Esophagus muscularis mucosa (tissue), 4 donors: ENCODE results near the gene DAPK3. TPM values are rescaled to one million over a fixed set of nuclear protein-coding genes. Genes with fewer than 3 reads are reported as not detected.

Experiments
- small RNA-seq, 3 donors: library from RNA; depleted of rRNA; stranded (forward); fragments of <200 nt; gene quantifications; one replicate each; pipeline ENCODE3, GENCODE V24; 2016
- total RNA-seq, 4 donors: library from RNA; depleted of rRNA; stranded (reverse); fragments of >200 nt; gene quantifications; one replicate each; pipeline versions ENCODE4 v1.1.0 to v1.2.1, GENCODE V29; 2016

The DAPK3 gene
- total RNA-seq, 4 donors from 2014 or later = 140 to 226 (median 212) TPM

Small RNA genes within 50 kb of the gene (small RNA-seq; reads per million reads assigned to genes)
- gene RN7SL202P = 0 reads per million in 3 donors
- gene SNORD37 = 6.8 to 8.5 (median 7.2) reads per million in 3 donors

Other genes starting within 250 kb of the DAPK3 start
- gene APBA3, start 209.4 kb downstream of the DAPK3 start, total RNA-seq = 10 to 100 TPM; 13.7 to 40.5 (median 24.4) TPM
- 10 to 100 TPM; 45.2 to 84.3 (median 77.4) TPM for gene MRPL54, start 208.4 kb downstream of the DAPK3 start, total RNA-seq
- not detected for gene RAX2, start 198.9 kb downstream of the DAPK3 start, total RNA-seq
- 1 to 10 TPM in 3 of 4 donors, under 1 TPM in 1; 0.13 to 2.9 (median 1.8) TPM for gene MATK, start 184.7 kb downstream of the DAPK3 start, total RNA-seq
- gene ZFR2, start 102.1 kb downstream of the DAPK3 start, total RNA-seq = under 1 TPM in 1 of 4 donors, not detected in 3; 0.69 TPM
- 1 to 10 TPM in 1 of 4 donors, under 1 TPM in 3; 0.42 to 1.3 (median 0.82) TPM for gene ATCAY, start 90.4 kb downstream of the DAPK3 start, total RNA-seq
- gene NMRK2, start 38.0 kb downstream of the DAPK3 start, total RNA-seq = 1 to 10 TPM in 1 of 4 donors, under 1 TPM in 2, not detected in 1; 0.39 to 2.1 (median 0.69) TPM
- gene EEF2, start 14.4 kb upstream of the DAPK3 start, total RNA-seq = 1,000 to 10,000 TPM; 2,280 to 3,286 (median 2,635) TPM
- gene PIAS4, start 36.6 kb upstream of the DAPK3 start, total RNA-seq = 10 to 100 TPM; 16.6 to 34.1 (median 24.8) TPM
- 100 to 1,000 TPM in 2 of 4 donors, 10 to 100 TPM in 2; 71.9 to 137 (median 114) TPM for gene ZBTB7A, start 95.8 kb upstream of the DAPK3 start, total RNA-seq
- gene MAP2K2, start 153.0 kb upstream of the DAPK3 start, total RNA-seq = 100 to 1,000 TPM in 2 of 4 donors, 10 to 100 TPM in 2; 59.0 to 145 (median 101) TPM
- not detected for gene CREB3L3, start 182.5 kb upstream of the DAPK3 start, total RNA-seq
- 10 to 100 TPM; 16.0 to 24.1 (median 19.9) TPM for gene SIRT6, start 211.5 kb upstream of the DAPK3 start, total RNA-seq
- 1 to 10 TPM in 2 of 4 donors, under 1 TPM in 2; 0.32 to 2.5 (median 0.96) TPM for gene ANKRD24, start 211.6 kb upstream of the DAPK3 start, total RNA-seq